Neural cell (in vitro differentiated cells): ENCODE data around the gene CCDC28A.

Experiments used
- POLR2AphosphoS5 ChIP-seq: IDR thresholded peaks from 2 replicates; pipeline ENCODE4 v1.6.1; 2012
- RAD21 ChIP-seq: fragments of 450-650 bp; conservative IDR thresholded peaks from 2 replicates; pipeline ENCODE4 v1.6.1; 2014; ENCODE audit warnings: antibody characterized with exemption, mild to moderate bottlenecking, moderate library complexity
- SMC3 ChIP-seq: fragments of 450-650 bp; conservative IDR thresholded peaks from 2 replicates; pipeline ENCODE4 v1.6.1; 2014; ENCODE audit warnings: antibody characterized with exemption, mild to moderate bottlenecking, moderate library complexity; ENCODE audit not compliant: poor library complexity
- TAF1 ChIP-seq: IDR thresholded peaks from 2 replicates; pipeline ENCODE4 v1.6.1; 2012; ENCODE audit warnings: low read depth
- TF ChIP-seq, protein P1 (sequence below): fragments of 450-650 bp; IDR thresholded peaks from 2 replicates; pipeline ENCODE4 v1.5.1; 2014; ENCODE audit warnings: antibody characterized with exemption, mild to moderate bottlenecking, moderate library complexity; ENCODE audit not compliant: poor library complexity, severe bottlenecking

DNA sequence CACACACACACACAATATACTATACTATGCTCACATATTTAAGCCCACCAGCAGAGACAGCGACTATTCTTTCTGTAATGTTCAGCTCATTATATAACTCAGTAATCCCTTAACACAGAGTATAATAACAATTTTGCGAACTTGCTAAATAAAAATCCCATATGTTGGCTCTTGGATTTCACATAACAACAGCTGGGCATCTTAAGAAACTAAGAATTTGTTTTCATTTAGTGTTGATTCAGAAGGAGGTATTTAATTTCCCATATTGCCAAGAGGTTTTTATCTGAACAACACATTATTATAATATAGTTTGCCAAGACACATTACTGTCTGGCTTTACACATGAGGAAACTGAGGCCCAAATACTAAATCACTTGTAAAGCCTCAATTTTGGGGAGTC, 29.8 kb downstream of the CCDC28A start:
- no peak for TF ChIP-seq RAD21
- no peak for TF ChIP-seq SMC3
- TF ChIP-seq, protein P1, sequence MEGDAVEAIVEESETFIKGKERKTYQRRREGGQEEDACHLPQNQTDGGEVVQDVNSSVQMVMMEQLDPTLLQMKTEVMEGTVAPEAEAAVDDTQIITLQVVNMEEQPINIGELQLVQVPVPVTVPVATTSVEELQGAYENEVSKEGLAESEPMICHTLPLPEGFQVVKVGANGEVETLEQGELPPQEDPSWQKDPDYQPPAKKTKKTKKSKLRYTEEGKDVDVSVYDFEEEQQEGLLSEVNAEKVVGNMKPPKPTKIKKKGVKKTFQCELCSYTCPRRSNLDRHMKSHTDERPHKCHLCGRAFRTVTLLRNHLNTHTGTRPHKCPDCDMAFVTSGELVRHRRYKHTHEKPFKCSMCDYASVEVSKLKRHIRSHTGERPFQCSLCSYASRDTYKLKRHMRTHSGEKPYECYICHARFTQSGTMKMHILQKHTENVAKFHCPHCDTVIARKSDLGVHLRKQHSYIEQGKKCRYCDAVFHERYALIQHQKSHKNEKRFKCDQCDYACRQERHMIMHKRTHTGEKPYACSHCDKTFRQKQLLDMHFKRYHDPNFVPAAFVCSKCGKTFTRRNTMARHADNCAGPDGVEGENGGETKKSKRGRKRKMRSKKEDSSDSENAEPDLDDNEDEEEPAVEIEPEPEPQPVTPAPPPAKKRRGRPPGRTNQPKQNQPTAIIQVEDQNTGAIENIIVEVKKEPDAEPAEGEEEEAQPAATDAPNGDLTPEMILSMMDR: no peak
- no peak for TF ChIP-seq TAF1
- TF ChIP-seq POLR2AphosphoS5: no peak
